Right lobe of liver (tissue), 4 donors: ENCODE results near the gene PPFIA3.

Experiments used
- CTCF ChIP-seq, 4 donors: fragments of 200-600 bp in 3 of 4; fragments of 450-650 bp in 1 of 4; IDR thresholded peaks; one replicate each; pipeline versions ENCODE4 v1.5.1 to v1.8.0; 2016 to 2022; ENCODE audit warnings: antibody characterized with exemption in 4 of 4, mild to moderate bottlenecking in 2 of 4
- POLR2A ChIP-seq: fragments of 450-650 bp; IDR thresholded peaks from one replicate; pipeline ENCODE4 v1.6.1; 2017; ENCODE audit warnings: antibody characterized with exemption, mild to moderate bottlenecking
- donor health status: DM: no; HTN: no; CAD: no.
- donor health status: DM: no; HTN: no; CAD: no.
- donor health status: DM: no; HTN: yes; CAD: no.

- TF ChIP-seq CTCF (IDR thresholded peaks at IDR 0.05): no peak
- TF ChIP-seq POLR2A: no peak
These were observed 69.9 kb downstream of the PPFIA3 start for GRCh38 chr19:49189259-49189658.
